Peyer's patch (tissue), 4 donors: ENCODE measurements around the gene PDE4D.

Source experiments
- POLR2A ChIP-seq, 2 donors: fragments of 450-650 bp; IDR thresholded peaks; one replicate each; pipeline ENCODE4 v1.5.1; 2017; ENCODE audit warnings: antibody characterized with exemption in 2 of 2, mild to moderate bottlenecking in 2 of 2, moderate library complexity in 2 of 2
- TF ChIP-seq, protein P1 (sequence below), 6 experiments: fragments of 450-650 bp in 4 of 6; fragments of 200-600 bp in 2 of 6; sonication (generic) in 1 of 6; IDR thresholded peaks; one replicate each; pipeline ENCODE4 v1.5.1; 2017 to 2019; ENCODE audit warnings: antibody characterized with exemption in 6 of 6, mild to moderate bottlenecking in 3 of 6, moderate library complexity in 1 of 6

DNA sequence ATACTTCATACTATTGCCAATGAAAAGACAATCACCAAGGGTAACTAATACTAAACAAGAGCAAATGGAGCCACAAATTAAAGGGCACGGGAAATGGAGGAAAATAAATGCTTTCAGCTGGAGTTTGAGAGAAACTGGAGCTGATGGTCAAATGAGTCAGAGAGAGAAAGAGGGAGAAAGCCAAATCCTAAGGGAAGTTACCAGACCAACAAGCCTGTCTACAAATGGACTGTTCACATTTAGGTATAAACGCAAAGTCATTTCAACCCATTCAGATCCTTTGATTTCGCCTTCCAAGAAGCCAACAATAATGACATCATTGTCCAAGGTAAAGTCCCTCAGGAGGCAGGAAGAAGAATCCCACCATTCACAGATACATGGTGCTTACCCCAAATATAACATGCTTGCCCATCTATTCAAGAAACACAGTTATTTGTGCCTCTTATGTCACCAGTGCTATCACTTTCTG is 958.9 kb downstream of the PDE4D start:
- TF ChIP-seq, protein P1, sequence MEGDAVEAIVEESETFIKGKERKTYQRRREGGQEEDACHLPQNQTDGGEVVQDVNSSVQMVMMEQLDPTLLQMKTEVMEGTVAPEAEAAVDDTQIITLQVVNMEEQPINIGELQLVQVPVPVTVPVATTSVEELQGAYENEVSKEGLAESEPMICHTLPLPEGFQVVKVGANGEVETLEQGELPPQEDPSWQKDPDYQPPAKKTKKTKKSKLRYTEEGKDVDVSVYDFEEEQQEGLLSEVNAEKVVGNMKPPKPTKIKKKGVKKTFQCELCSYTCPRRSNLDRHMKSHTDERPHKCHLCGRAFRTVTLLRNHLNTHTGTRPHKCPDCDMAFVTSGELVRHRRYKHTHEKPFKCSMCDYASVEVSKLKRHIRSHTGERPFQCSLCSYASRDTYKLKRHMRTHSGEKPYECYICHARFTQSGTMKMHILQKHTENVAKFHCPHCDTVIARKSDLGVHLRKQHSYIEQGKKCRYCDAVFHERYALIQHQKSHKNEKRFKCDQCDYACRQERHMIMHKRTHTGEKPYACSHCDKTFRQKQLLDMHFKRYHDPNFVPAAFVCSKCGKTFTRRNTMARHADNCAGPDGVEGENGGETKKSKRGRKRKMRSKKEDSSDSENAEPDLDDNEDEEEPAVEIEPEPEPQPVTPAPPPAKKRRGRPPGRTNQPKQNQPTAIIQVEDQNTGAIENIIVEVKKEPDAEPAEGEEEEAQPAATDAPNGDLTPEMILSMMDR (IDR thresholded peaks at IDR 0.05) = no peak
- no peak for TF ChIP-seq POLR2A (IDR thresholded peaks at IDR 0.05)
